GM12878 (cell line): ENCODE results near the gene APBB1IP. TPM values are rescaled to one million over a fixed set of nuclear protein-coding genes. Genes with fewer than 3 reads are reported as not detected.
A peak's percentile ranks its signal among the peaks of the same experiment; 100 is the strongest.

Experiments
- ATAC-seq: fragments of 200-7000 bp; cut with Tn5 transposase; 3 replicates; pipeline ENCODE4 v1.9.1; 2020; ENCODE audit warnings: mild to moderate bottlenecking, moderate library complexity
- BruUV-seq: library from RNA; stranded (reverse); fragments of 400-500 nt; replicated peaks from 2 replicates; lab custom pipeline; 2021; lab: Mats Ljungman, UMichigan
- CTCF ChIA-PET: fragments of 300-600 bp; sonication (Branson Sonifier 250); formaldehyde crosslinking; extraction: SDS; loops from one replicate; lab custom pipeline; 2021; ENCODE audit warnings: inconsistent platforms; lab: Yijun Ruan, JAX
- POLR2A ChIA-PET: fragments of 350-600 bp; formaldehyde crosslinking; extraction: SDS; loops from one replicate; lab custom pipeline; 2021; ENCODE audit warnings: inconsistent platforms; lab: Charles Lee
- RAD21 ChIA-PET: fragments of 300-600 bp; sonication (Branson Sonifier 250); formaldehyde crosslinking; loops from one replicate; lab custom pipeline; 2023; ENCODE audit warnings: antibody characterized with exemption; ENCODE audit not compliant: unreplicated experiment; lab: Charles Lee
- SMC1A ChIA-PET: fragments of 300-600 bp; sonication (Branson Sonifier 250); formaldehyde crosslinking; loops from one replicate; lab custom pipeline; 2023; ENCODE audit not compliant: unreplicated experiment, uncharacterized antibody; lab: Charles Lee
- DNase-seq: peaks from one replicate; pipeline ENCODE4 v3.0.0-alpha.2; 2011; ENCODE audit warnings: low read depth, low spot score
- FAIRE-seq: peaks from 3 replicates; lab custom pipeline; 2011; peaks lifted over from hg19 to GRCh38; lab: Jason Lieb, UNC
- H2AFZ ChIP-seq: 2 replicates; pipeline ENCODE4 v1.6.0; 2011; ENCODE audit warnings: low read depth, low read length, control low read depth; ENCODE audit not compliant: control insufficient read depth
- H3K27ac ChIP-seq: 2 replicates; pipeline ENCODE4 v1.5.1; 2011; ENCODE audit warnings: control low read depth; ENCODE audit not compliant: control insufficient read depth, insufficient read depth
- H3K27me3 ChIP-seq, 2 experiments: replicated peaks in 1 of 2; 2 replicates each; pipeline versions ENCODE4 v1.6.0 to v1.6.1; 2011; ENCODE audit warnings: low read length in 1 of 2; ENCODE audit not compliant: control insufficient read depth in 2 of 2, insufficient read depth in 2 of 2
- H3K36me3 ChIP-seq, 2 experiments: 2 replicates each; pipeline ENCODE4 v1.5.1; 2011; ENCODE audit warnings: low read length in 1 of 2; ENCODE audit not compliant: control insufficient read depth in 2 of 2, insufficient read depth in 2 of 2
- H3K4me1 ChIP-seq: 2 replicates; pipeline ENCODE4 v1.6.1; 2011; ENCODE audit warnings: mild to moderate bottlenecking, low read length, moderate library complexity, mixed read lengths; ENCODE audit not compliant: control insufficient read depth, insufficient read depth
- H3K4me2 ChIP-seq: 2 replicates; pipeline ENCODE4 v1.6.0; 2011; ENCODE audit warnings: control low read depth; ENCODE audit not compliant: control insufficient read depth, insufficient read depth
- H3K4me3 ChIP-seq: fragments of 200-600 bp; sonication (generic); 2 replicates; pipeline ENCODE4 v1.5.1; 2016
- H3K79me2 ChIP-seq: 2 replicates; pipeline ENCODE4 v1.6.0; 2011; ENCODE audit warnings: low read length; ENCODE audit not compliant: control insufficient read depth, insufficient read depth
- H3K9ac ChIP-seq: 2 replicates; pipeline ENCODE4 v1.8.0; 2011; ENCODE audit warnings: low read length, control low read depth, mixed read lengths; ENCODE audit not compliant: control insufficient read depth, insufficient read depth
- H3K9me3 ChIP-seq: replicated peaks from 3 replicates; pipeline ENCODE4 v1.5.1; 2011; ENCODE audit warnings: mild to moderate bottlenecking, low read length; ENCODE audit not compliant: control insufficient read depth, insufficient read depth
- H4K20me1 ChIP-seq: 2 replicates; pipeline ENCODE4 v1.6.0; 2011; ENCODE audit not compliant: control insufficient read depth, insufficient read depth
- E2F4 ChIP-seq: IDR thresholded peaks from 2 replicates; pipeline ENCODE4 v1.6.1; 2012; ENCODE audit warnings: low read depth, low read length, improper control_type of control experiment
- FOXK2 ChIP-seq: fragments of 450-650 bp; IDR thresholded peaks from 2 replicates; pipeline ENCODE4 v1.6.1; 2017; ENCODE audit warnings: mild to moderate bottlenecking, moderate library complexity
- MEF2A ChIP-seq: IDR thresholded peaks from 2 replicates; pipeline ENCODE4 v1.6.1; 2011; ENCODE audit warnings: low read depth, mild to moderate bottlenecking, low read length, moderate library complexity; ENCODE audit not compliant: insufficient read depth
- NR2F1 ChIP-seq: fragments of 450-650 bp; conservative IDR thresholded peaks from 2 replicates; pipeline ENCODE4 v1.6.1; 2017; ENCODE audit warnings: mild to moderate bottlenecking
- PAX5 ChIP-seq: IDR thresholded peaks from 2 replicates; pipeline ENCODE4 v1.6.1; 2011; ENCODE audit warnings: low read depth, low read length, borderline replicate concordance
- RAD21 ChIP-seq: IDR thresholded peaks from 2 replicates; pipeline ENCODE4 v1.6.1; 2011; ENCODE audit warnings: mild to moderate bottlenecking, low read depth, low read length, moderate library complexity; ENCODE audit not compliant: insufficient read depth
- RUNX3 ChIP-seq: IDR thresholded peaks from 2 replicates; pipeline ENCODE4 v1.6.1; 2012; ENCODE audit warnings: low read length, inconsistent platforms
- SP1 ChIP-seq: IDR thresholded peaks from one replicate; pipeline ENCODE4 v1.6.1; 2011; ENCODE audit warnings: low read depth, low read length
- SUZ12 ChIP-seq: fragments of 200-600 bp; sonication (generic); IDR thresholded peaks from one replicate; pipeline ENCODE4 v1.6.1; 2018; ENCODE audit warnings: antibody characterized with exemption, mild to moderate bottlenecking; ENCODE audit not compliant: unreplicated experiment
- TAF1 ChIP-seq: IDR thresholded peaks from 2 replicates; pipeline ENCODE4 v1.6.1; 2011; ENCODE audit warnings: mild to moderate bottlenecking, low read depth, low read length, borderline replicate concordance
- TCF12 ChIP-seq: IDR thresholded peaks from 2 replicates; pipeline ENCODE4 v1.6.1; 2011; ENCODE audit warnings: low read depth, mild to moderate bottlenecking, low read length
- ZNF622 ChIP-seq: fragments of 450-650 bp; IDR thresholded peaks from 2 replicates; pipeline ENCODE4 v1.6.1; 2017; ENCODE audit warnings: mild to moderate bottlenecking, inconsistent platforms
- ZSCAN29 ChIP-seq: fragments of 450-650 bp; IDR thresholded peaks from 2 replicates; pipeline ENCODE4 v1.6.1; 2017; ENCODE audit warnings: mild to moderate bottlenecking, moderate library complexity
- WGBS: methylation state at CpG from one replicate; pipeline ENCODE4 v1.1.6; 2016; ENCODE audit warnings: low lambda C conversion rate; ENCODE audit not compliant: insufficient replicate concordance, insufficient coverage; ENCODE audit errors: missing lambda C conversion rate; 5-methylcytosine and 5-hydroxymethylcytosine counted together
- in situ Hi-C: fragments of 300-500 bp; cut with MboI; formaldehyde crosslinking; loops from 9 replicates; pipeline ENCODE4 v1.14.3; 2018; ENCODE audit warnings: mixed read lengths
- intact Hi-C: fragments of 100-400 bp; cut with micrococcal nuclease; formaldehyde crosslinking; loops from one replicate; pipeline ENCODE4 v1.14.2; 2022; ENCODE audit not compliant: unreplicated experiment
- polyA plus RNA-seq, 11 experiments: library from polyadenylated mRNA; depleted of rRNA in 4 of 11; unstranded in 6 of 11; stranded (reverse) in 5 of 11; fragments of >200 nt; fragmentation: Nextera tagmentation in 4 of 11; fragmentation: Illumina TruSeq in 1 of 11; extraction: Ambion mirVana in 4 of 11; extraction: Trizol in 1 of 11; gene quantifications; 1 replicate in 1 of 11; 2 replicates in 10 of 11; pipeline versions ENCODE4 v1.2.1 to v1.2.3, GENCODE V29; 2011 to 2016; ENCODE audit warnings: inconsistent platforms in 2 of 11, missing spikeins in 2 of 11, low read depth in 1 of 11
- total RNA-seq, 4 experiments: library from RNA; depleted of rRNA in 3 of 4; stranded (reverse); fragments of >200 nt in 3 of 4; fragmentation: Illumina TruSeq in 1 of 4; extraction: Trizol in 1 of 4; gene quantifications; 2 replicates each; pipeline versions ENCODE4 v1.2.1 to v1.2.3, GENCODE V29; 2013 to 2021
- TF ChIP-seq, protein P1 (sequence below): fragments of 450-650 bp; IDR thresholded peaks from 2 replicates; pipeline ENCODE4 v1.6.1; 2017; ENCODE audit warnings: mild to moderate bottlenecking, low read depth, inconsistent platforms; ENCODE audit not compliant: poor library complexity, severe bottlenecking
- TF ChIP-seq, protein P2 (sequence below): fragments of 450-650 bp; IDR thresholded peaks from 2 replicates; pipeline ENCODE4 v1.6.1; 2018; ENCODE audit warnings: borderline replicate concordance, mild to moderate bottlenecking; ENCODE audit not compliant: partially characterized antibody
- TF ChIP-seq, protein P3 (sequence below): fragments of 450-650 bp; IDR thresholded peaks from 2 replicates; pipeline ENCODE4 v1.6.1; 2018; ENCODE audit warnings: mild to moderate bottlenecking, low read depth, moderate library complexity; ENCODE audit not compliant: partially characterized antibody

Gene APBB1IP
- total and polyA plus RNA-seq, 10 of the 15 experiments (the other 5 are each of a cell fraction or from before 2014, with no cell fraction given): 7.3 to 67.4 (median 19.9) TPM

DNA sequence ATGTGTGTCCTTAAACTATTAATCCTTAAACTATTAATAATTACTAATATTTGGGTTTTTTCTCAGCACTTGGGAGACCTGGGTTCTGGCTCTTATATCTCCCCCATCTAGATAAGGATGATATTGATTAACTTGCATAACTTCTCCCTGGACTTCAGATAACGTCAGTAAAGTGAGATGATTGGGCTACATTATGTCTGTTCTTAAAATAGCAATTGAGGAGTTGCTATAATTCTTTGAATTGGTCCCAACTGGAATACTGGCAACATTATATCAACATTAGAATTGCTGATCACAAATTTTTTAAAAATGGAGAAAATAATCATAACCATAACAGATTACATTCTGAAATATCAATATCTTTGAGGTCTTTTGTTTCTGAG lies 1.9 kb downstream of the APBB1IP start:
- Histone ChIP-seq H3K4me2 (peak overlapping the region; percentile 9), H3K9me3 (peaks cover 2% of the 10 kb centered on the region; the same call in 2 of the 3 replicates), H3K27ac (peak overlapping the region; percentile 95), H3K36me3 (peaks cover 0 to 13% of the 10 kb centered on the region in 2 experiments; a peak in 1 of 4 replicates), H3K9ac (peak overlapping the region; percentile 97), H3K4me1 (peaks cover 15% of the 10 kb centered on the region; the same call in 1 of the 2 replicates), H2AFZ (no peak overlapping the region), H3K27me3 (no peaks in the 10 kb centered on the region), H3K79me2 (peaks cover 77% of the 10 kb centered on the region), H3K4me3 (peak overlapping the region; percentile 89), H4K20me1 (no peaks in the 10 kb centered on the region)
- FAIRE-seq (no peak), ATAC-seq (no peak), DNase-seq (no peak)
- no TSS peak for BruUV-seq
- ChIA-PET CTCF (interaction anchor here (1.5 to 4.0 kb wide), 2 partner anchors 10 to 106 kb away, joined by 3 to 17 read pairs; no protein-coding TSS in a partner anchor), RAD21 (interaction anchor here (0.8 to 3.4 kb wide), 7 partner anchors 8 to 119 kb away, joined by 3 to 18 read pairs (median 15); no protein-coding TSS in a partner anchor), SMC1A (interaction anchor here (0.8 to 3.9 kb wide), 6 partner anchors 9 to 41 kb away, joined by 4 to 33 read pairs (median 18); no protein-coding TSS in a partner anchor), POLR2A (interaction anchor here (0.6 to 2.0 kb wide), 3 partner anchors 9 to 17 kb away, joined by 5 to 9 read pairs (median 5); no protein-coding TSS in a partner anchor)
- intact Hi-C loops (no loop called here), in situ Hi-C loops (loop anchor here (25.0 kb wide), 1 partner anchor 1528 kb away; no protein-coding TSS in a partner anchor)
- 0% methylated on average over 1 of the region's 1 CpG for WGBS
- TF ChIP-seq TAF1 (no peak), RAD21 (no peak), SUZ12 (no peak), FOXK2 (no peak), PAX5 (no peak), TCF12 (no peak), E2F4 (no peak), ZSCAN29 (no peak), ZNF622 (no peak), SP1 (no peak), RUNX3 (no peak), NR2F1 (no peak), MEF2A (0 out of 2 replicates have a peak, but pooled peaks have one; percentile 20)
- TF ChIP-seq, protein P1, sequence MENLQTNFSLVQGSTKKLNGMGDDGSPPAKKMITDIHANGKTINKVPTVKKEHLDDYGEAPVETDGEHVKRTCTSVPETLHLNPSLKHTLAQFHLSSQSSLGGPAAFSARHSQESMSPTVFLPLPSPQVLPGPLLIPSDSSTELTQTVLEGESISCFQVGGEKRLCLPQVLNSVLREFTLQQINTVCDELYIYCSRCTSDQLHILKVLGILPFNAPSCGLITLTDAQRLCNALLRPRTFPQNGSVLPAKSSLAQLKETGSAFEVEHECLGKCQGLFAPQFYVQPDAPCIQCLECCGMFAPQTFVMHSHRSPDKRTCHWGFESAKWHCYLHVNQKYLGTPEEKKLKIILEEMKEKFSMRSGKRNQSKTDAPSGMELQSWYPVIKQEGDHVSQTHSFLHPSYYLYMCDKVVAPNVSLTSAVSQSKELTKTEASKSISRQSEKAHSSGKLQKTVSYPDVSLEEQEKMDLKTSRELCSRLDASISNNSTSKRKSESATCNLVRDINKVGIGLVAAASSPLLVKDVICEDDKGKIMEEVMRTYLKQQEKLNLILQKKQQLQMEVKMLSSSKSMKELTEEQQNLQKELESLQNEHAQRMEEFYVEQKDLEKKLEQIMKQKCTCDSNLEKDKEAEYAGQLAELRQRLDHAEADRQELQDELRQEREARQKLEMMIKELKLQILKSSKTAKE: no peak
- TF ChIP-seq, protein P2, sequence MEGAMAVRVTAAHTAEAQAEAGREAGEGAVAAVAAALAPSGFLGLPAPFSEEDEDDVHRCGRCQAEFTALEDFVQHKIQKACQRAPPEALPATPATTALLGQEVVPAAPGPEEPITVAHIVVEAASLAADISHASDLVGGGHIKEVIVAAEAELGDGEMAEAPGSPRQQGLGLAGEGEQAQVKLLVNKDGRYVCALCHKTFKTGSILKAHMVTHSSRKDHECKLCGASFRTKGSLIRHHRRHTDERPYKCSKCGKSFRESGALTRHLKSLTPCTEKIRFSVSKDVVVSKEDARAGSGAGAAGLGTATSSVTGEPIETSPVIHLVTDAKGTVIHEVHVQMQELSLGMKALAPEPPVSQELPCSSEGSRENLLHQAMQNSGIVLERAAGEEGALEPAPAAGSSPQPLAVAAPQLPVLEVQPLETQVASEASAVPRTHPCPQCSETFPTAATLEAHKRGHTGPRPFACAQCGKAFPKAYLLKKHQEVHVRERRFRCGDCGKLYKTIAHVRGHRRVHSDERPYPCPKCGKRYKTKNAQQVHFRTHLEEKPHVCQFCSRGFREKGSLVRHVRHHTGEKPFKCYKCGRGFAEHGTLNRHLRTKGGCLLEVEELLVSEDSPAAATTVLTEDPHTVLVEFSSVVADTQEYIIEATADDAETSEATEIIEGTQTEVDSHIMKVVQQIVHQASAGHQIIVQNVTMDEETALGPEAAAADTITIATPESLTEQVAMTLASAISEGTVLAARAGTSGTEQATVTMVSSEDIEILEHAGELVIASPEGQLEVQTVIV: no peak
- TF ChIP-seq, protein P3, sequence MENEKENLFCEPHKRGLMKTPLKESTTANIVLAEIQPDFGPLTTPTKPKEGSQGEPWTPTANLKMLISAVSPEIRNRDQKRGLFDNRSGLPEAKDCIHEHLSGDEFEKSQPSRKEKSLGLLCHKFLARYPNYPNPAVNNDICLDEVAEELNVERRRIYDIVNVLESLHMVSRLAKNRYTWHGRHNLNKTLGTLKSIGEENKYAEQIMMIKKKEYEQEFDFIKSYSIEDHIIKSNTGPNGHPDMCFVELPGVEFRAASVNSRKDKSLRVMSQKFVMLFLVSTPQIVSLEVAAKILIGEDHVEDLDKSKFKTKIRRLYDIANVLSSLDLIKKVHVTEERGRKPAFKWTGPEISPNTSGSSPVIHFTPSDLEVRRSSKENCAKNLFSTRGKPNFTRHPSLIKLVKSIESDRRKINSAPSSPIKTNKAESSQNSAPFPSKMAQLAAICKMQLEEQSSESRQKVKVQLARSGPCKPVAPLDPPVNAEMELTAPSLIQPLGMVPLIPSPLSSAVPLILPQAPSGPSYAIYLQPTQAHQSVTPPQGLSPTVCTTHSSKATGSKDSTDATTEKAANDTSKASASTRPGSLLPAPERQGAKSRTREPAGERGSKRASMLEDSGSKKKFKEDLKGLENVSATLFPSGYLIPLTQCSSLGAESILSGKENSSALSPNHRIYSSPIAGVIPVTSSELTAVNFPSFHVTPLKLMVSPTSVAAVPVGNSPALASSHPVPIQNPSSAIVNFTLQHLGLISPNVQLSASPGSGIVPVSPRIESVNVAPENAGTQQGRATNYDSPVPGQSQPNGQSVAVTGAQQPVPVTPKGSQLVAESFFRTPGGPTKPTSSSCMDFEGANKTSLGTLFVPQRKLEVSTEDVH: peak; percentile 15
